ENCODE measurements around the gene ACOX1. TPM values are rescaled to one million over a fixed set of nuclear protein-coding genes. Genes with fewer than 3 reads are reported as not detected.

ACOX1 gene
- total and polyA plus RNA-seq, 2 of the 13 experiments (the other 11 are each of a cell fraction or from before 2014, with no cell fraction given), result 86.4 to 120 TPM

DNA sequence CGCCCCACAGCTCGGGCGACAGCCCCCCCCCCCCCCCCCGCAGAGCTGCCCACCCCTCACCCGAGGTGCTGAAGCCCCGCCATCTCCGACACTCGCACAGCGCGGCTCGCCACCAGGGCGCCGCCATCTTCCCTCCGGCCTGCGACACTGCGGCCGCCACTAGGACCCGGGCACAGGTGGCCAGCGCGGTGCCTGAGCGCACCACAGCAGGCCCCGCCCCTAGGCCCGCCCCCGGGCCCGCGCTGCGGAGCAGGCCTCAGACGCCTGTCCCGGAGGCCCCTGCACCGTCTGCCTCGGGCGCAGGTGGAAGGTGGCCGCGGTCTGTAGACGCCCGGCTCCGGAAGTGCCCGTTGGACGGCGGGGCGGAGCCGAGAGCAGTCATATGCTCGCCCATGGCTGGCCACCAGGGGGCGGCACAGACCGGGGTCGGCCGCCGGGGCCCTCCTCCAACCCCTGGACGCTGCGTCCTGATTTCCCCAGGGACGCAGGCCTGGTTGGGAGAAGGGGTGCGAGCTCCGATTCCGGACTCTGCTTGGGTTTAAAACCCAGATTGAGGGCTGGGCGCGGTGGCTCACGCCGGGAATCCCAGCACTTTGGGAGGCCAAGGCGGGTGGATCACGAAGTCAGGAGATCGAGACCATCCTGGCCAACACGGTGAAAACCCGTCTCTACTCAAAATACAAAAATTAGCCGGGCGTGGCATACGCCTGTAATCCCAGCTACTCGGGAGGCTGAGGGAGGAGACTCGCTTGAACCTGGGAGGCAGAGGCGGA is 74.0 kb downstream of the ACOX1 start, which contains the start of gene MRPL38 (continued):
- TF ChIP-seq, protein P1, sequence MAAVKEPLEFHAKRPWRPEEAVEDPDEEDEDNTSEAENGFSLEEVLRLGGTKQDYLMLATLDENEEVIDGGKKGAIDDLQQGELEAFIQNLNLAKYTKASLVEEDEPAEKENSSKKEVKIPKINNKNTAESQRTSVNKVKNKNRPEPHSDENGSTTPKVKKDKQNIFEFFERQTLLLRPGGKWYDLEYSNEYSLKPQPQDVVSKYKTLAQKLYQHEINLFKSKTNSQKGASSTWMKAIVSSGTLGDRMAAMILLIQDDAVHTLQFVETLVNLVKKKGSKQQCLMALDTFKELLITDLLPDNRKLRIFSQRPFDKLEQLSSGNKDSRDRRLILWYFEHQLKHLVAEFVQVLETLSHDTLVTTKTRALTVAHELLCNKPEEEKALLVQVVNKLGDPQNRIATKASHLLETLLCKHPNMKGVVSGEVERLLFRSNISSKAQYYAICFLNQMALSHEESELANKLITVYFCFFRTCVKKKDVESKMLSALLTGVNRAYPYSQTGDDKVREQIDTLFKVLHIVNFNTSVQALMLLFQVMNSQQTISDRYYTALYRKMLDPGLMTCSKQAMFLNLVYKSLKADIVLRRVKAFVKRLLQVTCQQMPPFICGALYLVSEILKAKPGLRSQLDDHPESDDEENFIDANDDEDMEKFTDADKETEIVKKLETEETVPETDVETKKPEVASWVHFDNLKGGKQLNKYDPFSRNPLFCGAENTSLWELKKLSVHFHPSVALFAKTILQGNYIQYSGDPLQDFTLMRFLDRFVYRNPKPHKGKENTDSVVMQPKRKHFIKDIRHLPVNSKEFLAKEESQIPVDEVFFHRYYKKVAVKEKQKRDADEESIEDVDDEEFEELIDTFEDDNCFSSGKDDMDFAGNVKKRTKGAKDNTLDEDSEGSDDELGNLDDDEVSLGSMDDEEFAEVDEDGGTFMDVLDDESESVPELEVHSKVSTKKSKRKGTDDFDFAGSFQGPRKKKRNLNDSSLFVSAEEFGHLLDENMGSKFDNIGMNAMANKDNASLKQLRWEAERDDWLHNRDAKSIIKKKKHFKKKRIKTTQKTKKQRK (IDR thresholded peaks at IDR 0.05; ENCODE audit: low read length), result no peak
- TF ChIP-seq ZIK1 (CRISPR knock-in tag; IDR thresholded peaks at IDR 0.05; ENCODE audit: borderline replicate concordance, low read depth), result peak; percentile 92
- no peak for TF ChIP-seq CCAR2 (optimal IDR thresholded peaks at IDR 0.05; ENCODE audit: low read depth, low read length)
- TF ChIP-seq, protein P2, sequence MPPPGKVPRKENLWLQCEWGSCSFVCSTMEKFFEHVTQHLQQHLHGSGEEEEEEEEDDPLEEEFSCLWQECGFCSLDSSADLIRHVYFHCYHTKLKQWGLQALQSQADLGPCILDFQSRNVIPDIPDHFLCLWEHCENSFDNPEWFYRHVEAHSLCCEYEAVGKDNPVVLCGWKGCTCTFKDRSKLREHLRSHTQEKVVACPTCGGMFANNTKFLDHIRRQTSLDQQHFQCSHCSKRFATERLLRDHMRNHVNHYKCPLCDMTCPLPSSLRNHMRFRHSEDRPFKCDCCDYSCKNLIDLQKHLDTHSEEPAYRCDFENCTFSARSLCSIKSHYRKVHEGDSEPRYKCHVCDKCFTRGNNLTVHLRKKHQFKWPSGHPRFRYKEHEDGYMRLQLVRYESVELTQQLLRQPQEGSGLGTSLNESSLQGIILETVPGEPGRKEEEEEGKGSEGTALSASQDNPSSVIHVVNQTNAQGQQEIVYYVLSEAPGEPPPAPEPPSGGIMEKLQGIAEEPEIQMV (CRISPR knock-in tag; IDR thresholded peaks at IDR 0.05; ENCODE audit: low read depth), result peak; percentile 92
- no peak; the same call in 1 of the 2 replicates for TF ChIP-seq NRL (CRISPR knock-in tag; IDR thresholded peaks at IDR 0.05; ENCODE audit: borderline replicate concordance)
- TF ChIP-seq MXD4 (CRISPR knock-in tag; IDR thresholded peaks at IDR 0.05), result peak; percentile 93; the same call in 1 of the 2 replicates
- TF ChIP-seq, protein P3, sequence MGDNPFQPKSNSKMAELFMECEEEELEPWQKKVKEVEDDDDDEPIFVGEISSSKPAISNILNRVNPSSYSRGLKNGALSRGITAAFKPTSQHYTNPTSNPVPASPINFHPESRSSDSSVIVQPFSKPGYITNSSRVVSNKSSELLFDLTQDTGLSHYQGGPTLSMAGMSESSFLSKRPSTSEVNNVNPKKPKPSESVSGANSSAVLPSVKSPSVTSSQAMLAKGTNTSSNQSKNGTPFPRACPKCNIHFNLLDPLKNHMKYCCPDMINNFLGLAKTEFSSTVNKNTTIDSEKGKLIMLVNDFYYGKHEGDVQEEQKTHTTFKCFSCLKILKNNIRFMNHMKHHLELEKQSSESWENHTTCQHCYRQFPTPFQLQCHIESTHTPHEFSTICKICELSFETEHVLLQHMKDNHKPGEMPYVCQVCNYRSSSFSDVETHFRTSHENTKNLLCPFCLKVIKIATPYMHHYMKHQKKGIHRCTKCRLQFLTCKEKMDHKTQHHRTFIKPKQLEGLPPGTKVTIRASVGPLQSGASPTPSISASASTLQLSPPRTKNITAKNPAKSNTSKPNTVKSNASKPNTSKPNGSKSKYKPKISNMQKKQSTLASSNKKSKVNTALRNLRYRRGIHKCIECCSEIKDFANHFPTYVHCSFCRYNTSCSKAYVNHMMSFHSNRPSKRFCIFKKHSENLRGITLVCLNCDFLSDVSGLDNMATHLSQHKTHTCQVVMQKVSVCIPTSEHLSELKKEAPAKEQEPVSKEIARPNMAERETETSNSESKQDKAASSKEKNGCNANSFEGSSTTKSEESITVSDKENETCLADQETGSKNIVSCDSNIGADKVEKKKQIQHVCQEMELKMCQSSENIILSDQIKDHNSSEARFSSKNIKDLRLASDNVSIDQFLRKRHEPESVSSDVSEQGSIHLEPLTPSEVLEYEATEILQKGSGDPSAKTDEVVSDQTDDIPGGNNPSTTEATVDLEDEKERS (CRISPR knock-in tag; IDR thresholded peaks at IDR 0.05), result peak; percentile 51; the same call in 1 of the 2 replicates
- TF ChIP-seq, protein P4, sequence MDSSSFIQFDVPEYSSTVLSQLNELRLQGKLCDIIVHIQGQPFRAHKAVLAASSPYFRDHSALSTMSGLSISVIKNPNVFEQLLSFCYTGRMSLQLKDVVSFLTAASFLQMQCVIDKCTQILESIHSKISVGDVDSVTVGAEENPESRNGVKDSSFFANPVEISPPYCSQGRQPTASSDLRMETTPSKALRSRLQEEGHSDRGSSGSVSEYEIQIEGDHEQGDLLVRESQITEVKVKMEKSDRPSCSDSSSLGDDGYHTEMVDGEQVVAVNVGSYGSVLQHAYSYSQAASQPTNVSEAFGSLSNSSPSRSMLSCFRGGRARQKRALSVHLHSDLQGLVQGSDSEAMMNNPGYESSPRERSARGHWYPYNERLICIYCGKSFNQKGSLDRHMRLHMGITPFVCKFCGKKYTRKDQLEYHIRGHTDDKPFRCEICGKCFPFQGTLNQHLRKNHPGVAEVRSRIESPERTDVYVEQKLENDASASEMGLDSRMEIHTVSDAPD (CRISPR knock-in tag; IDR thresholded peaks at IDR 0.05), result peak; percentile 84; the same call in 1 of the 2 replicates
- TF ChIP-seq ESRRA (CRISPR knock-in tag; IDR thresholded peaks at IDR 0.05; ENCODE audit: low read depth), result peak; percentile 93
- TF ChIP-seq THYN1 (CRISPR knock-in tag; IDR thresholded peaks at IDR 0.05; ENCODE audit: borderline replicate concordance, low read depth), result no peak
- no peak for TF ChIP-seq PLRG1 (conservative IDR thresholded peaks at IDR 0.05)
- no peak for TF ChIP-seq TCF7 (IDR thresholded peaks at IDR 0.05; ENCODE audit: low read depth)
- peak; percentile 80; the same call in 1 of the 2 replicates for TF ChIP-seq NKX3-1 (CRISPR knock-in tag; IDR thresholded peaks at IDR 0.05)
- TF ChIP-seq, protein P5, sequence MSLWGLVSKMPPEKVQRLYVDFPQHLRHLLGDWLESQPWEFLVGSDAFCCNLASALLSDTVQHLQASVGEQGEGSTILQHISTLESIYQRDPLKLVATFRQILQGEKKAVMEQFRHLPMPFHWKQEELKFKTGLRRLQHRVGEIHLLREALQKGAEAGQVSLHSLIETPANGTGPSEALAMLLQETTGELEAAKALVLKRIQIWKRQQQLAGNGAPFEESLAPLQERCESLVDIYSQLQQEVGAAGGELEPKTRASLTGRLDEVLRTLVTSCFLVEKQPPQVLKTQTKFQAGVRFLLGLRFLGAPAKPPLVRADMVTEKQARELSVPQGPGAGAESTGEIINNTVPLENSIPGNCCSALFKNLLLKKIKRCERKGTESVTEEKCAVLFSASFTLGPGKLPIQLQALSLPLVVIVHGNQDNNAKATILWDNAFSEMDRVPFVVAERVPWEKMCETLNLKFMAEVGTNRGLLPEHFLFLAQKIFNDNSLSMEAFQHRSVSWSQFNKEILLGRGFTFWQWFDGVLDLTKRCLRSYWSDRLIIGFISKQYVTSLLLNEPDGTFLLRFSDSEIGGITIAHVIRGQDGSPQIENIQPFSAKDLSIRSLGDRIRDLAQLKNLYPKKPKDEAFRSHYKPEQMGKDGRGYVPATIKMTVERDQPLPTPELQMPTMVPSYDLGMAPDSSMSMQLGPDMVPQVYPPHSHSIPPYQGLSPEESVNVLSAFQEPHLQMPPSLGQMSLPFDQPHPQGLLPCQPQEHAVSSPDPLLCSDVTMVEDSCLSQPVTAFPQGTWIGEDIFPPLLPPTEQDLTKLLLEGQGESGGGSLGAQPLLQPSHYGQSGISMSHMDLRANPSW (CRISPR knock-in tag; IDR thresholded peaks at IDR 0.05; ENCODE audit: borderline replicate concordance), result peak; percentile 96; the same call in 1 of the 2 replicates
- no peak for TF ChIP-seq ZNF577 (CRISPR knock-in tag; IDR thresholded peaks at IDR 0.05; ENCODE audit: borderline replicate concordance, low read depth)
- peak; percentile 95 for TF ChIP-seq ZSCAN9 (CRISPR knock-in tag; IDR thresholded peaks at IDR 0.05; ENCODE audit: borderline replicate concordance)
